ENCODE results near the gene YLPM1. TPM values are rescaled to one million over a fixed set of nuclear protein-coding genes. Genes with fewer than 3 reads are reported as not detected.

YLPM1 gene
- total RNA-seq, 1 donor from 2014 or later = 80.8 TPM

- intact Hi-C loops (cut with micrococcal nuclease) = no loop called here
These were observed 105.6 kb downstream of the YLPM1 start for GRCh38 chr14:74868739-74869138.

DNA sequence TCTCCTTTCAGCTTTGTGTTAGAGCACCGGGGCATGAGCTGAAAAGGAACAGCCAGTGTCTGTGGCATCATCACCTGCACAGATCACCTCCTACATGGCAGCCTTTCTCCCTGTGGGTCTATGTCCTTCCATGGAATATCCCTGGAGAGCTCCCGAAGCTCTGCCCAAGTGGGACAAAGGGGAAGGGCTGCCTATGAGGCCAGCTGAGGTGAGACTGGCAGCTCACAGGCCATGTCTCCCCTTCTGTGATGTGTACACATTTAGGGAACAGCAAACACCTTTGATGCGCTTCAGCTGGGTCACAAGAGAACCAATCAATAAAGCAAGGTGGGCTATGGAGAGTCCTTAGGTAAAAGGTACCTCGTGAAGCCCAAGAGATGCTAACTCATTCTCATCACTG is 108.7 kb downstream of the YLPM1 start:
- intact Hi-C loops (cut with micrococcal nuclease) = no loop called here

- intact Hi-C loops (cut with micrococcal nuclease) = no loop called here
These were observed 112.1 kb downstream of the YLPM1 start for GRCh38 chr14:74875204-74875603.

DNA sequence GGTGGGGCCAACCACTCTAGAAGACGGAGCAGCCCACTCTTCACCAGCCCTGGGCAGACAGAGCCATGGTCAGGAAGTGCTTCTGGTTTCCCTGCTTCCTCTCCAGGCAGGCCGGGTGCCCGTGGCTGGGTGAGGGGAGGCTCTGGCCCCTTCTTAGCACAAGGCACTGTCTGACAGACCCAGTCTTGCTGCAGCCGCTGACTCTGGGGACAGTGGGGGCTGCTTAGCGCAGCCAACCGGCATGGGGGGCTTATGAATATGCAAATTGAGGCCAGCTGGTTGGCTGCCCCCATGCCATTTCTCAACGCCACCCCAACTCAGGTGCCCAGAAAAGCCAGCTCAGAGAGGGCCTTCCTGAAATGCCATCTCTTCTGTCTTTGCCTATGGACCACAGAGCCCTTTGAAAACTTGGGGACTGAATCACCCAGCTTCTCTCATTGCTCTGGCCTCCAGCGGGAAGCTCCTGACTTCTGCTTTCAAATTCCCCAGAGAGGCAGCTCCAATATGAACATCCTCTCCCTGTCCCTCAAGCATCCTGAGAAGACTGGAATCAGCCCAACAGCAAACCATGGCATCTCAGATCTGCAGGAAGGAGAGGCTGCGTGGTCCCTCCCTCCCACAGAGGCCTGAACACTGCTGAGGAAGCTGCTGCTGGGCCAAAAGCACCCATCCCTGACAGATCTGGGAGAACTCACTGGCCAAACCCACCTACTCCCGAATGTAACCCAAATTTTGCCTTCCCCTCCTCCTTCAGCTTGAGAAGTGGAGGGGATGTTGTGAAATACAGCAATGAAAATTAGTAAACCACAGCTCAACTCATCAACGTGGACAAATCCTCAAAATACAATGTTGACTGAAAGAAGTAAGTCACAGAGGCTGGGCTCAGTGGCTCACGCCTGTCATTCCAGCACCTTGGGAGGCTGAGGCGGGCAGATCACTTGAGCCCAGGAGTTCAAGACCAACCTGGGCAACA is 113.1 kb downstream of the YLPM1 start, which contains the start of gene PROX2:
Gene PROX2 (minus strand): TSS at position 205 of the 973 bp plus-strand sequence. CDS start 12,311 bp downstream, outside the sequence.
- intact Hi-C loops (cut with micrococcal nuclease) = no loop called here

DNA sequence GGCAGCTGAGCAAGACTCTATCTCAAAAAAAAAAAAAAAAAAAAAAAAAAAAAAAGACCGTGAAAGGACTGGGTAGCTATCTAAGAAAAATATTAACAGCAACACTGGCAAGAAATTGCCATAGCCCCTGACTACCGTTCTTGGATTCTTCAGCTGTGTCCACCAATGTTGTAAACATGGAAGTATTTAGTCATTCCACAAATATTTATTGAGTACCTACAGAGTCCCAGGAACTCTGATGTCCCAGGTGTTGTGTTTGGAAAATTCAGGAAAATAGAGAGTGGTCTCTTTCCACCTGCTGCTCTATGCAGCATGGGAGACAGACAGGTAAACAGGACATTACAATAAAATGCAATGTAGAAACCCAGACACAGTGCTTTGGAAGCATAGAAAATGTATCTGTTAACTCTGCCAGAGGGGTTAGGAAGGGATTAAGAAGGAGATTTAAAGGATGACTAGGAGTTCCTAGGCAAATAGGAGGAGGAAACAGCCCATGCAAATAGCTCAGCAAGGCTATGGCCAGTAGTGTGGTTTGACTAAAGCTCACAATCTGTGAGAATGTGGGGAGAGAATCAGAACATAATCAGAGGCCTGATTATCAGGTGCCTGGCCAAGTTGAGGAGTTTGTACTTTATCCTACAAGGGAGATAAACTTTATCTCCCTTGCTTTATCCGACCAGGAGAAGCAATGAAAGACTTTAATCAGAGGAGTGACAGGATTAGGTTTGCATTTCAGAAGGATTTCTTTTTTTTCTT is 116.5 kb downstream of the YLPM1 start:
- intact Hi-C loops (cut with micrococcal nuclease) = loop anchor here (5.0 kb wide), 1 partner anchor 42 kb away; no protein-coding TSS in a partner anchor

- intact Hi-C loops (cut with micrococcal nuclease) = loop anchor here (1.0 to 5.0 kb wide), 4 partner anchors 21 to 295 kb away; partner anchors contain the start of genes EIF2B2 and TMED10
These were observed 118.5 kb downstream of the YLPM1 start, which contains the start of gene DLST for GRCh38 chr14:74881431-74882102. DLST (plus strand) TSS chr14:74881916; CDS start chr14:74881954, 38 bp downstream.

- intact Hi-C loops (cut with micrococcal nuclease) = loop anchor here (2.0 to 5.0 kb wide), 2 partner anchors 22 to 45 kb away; no protein-coding TSS in a partner anchor
These were observed 119.2 kb downstream of the YLPM1 start for GRCh38 chr14:74882103-74882920.

Other genes starting within 250 kb of the YLPM1 start
- gene LTBP2, start 151.1 kb upstream of the YLPM1 start, total RNA-seq = 0.09 and 0.16 TPM in 2 replicates
- gene AREL1, start 50.2 kb upstream of the YLPM1 start, total RNA-seq = 47.9 and 52.5 TPM in 2 replicates
- 59.4 and 62.4 TPM in 2 replicates for gene FCF1, start 50.2 kb upstream of the YLPM1 start, total RNA-seq
- gene PROX2, start 112.8 kb downstream of the YLPM1 start, total RNA-seq = not detected in 2 replicates
- gene DLST, start 118.6 kb downstream of the YLPM1 start, total RNA-seq = 93.7 and 94.6 TPM in 2 replicates
- gene RPS6KL1, start 159.9 kb downstream of the YLPM1 start, total RNA-seq = 9.4 and 11.3 TPM in 2 replicates
- 0.14 and 0.20 TPM in 2 replicates for gene PGF, start 192.3 kb downstream of the YLPM1 start, total RNA-seq
- 47.6 TPM in 2 replicates for gene EIF2B2, start 239.6 kb downstream of the YLPM1 start, total RNA-seq

Data from T-helper 2 cell treated with Interferon-gamma antibody and Interleukin-4, amounts not matched to agents 100 ng/mL and 5 ng/mL, for 36 hours (primary cell).